ENCODE measurements around the gene RNASEH1. TPM values are rescaled to one million over a fixed set of nuclear protein-coding genes. Genes with fewer than 3 reads are reported as not detected.
A peak's percentile ranks its signal among the peaks of the same experiment; 100 is the strongest.

The RNASEH1 gene
- total RNA-seq, 2 donors from 2014 or later: 19.1 to 31.5 TPM

- DNase-seq (ENCODE audit: low spot score): no peak
- WGBS: 49% methylated on average over 29 of the region's 29 CpGs
- intact Hi-C loops (cut with DNase I): loop anchor here (10.0 kb wide), 1 partner anchor 59 kb away; no protein-coding TSS in a partner anchor
Measured at GRCh38 chr2:3585261-3586109, 27.4 kb upstream of the RNASEH1 start.

GRCh38 chr2:3584608-3585260 is 26.6 kb upstream of the RNASEH1 start:
- Histone ChIP-seq H3K9me3 (no peaks in the 10 kb centered on the region), H3K27me3 (replicated peaks; ENCODE audit: insufficient read depth) (no peaks in the 10 kb centered on the region), H3K4me1 (replicated peaks) (peaks cover 4% of the 10 kb centered on the region), H3K27ac (peak overlapping the region; percentile 60), H3K4me3 (no peak overlapping the region), H3K36me3 (peaks cover 4 to 5% of the 10 kb centered on the region in 2 donors)
- intact Hi-C loops (cut with DNase I): loop anchor here (10.0 kb wide), 1 partner anchor 60 kb away; no protein-coding TSS in a partner anchor
- no peak for TF ChIP-seq CTCF (IDR thresholded peaks at IDR 0.05)
- no peak for TF ChIP-seq POLR2A (IDR thresholded peaks at IDR 0.05)
- TF ChIP-seq POLR2AphosphoS5 (IDR thresholded peaks at IDR 0.05): no peak
- DNase-seq (ENCODE audit: low spot score): no peak
- WGBS: 45% methylated on average over 4 of the region's 4 CpGs

More at GRCh38 chr2:3585261-3586109, 27.4 kb upstream of the RNASEH1 start:
- Histone ChIP-seq H3K27me3 (replicated peaks; ENCODE audit: insufficient read depth) (no peaks in the 10 kb centered on the region), H3K36me3 (peaks cover 0 to 5% of the 10 kb centered on the region in 2 donors), H3K4me1 (replicated peaks) (peaks cover 4% of the 10 kb centered on the region), H3K27ac (peak overlapping the region; percentile 60), H3K9me3 (no peaks in the 10 kb centered on the region), H3K4me3 (no peak overlapping the region)
- TF ChIP-seq CTCF (IDR thresholded peaks at IDR 0.05): no peak
- TF ChIP-seq POLR2AphosphoS5 (IDR thresholded peaks at IDR 0.05): no peak
- no peak for TF ChIP-seq POLR2A (IDR thresholded peaks at IDR 0.05)

GRCh38 chr2:3584076-3584475 is 25.9 kb upstream of the RNASEH1 start:
- 56% methylated on average over 6 of the region's 6 CpGs for WGBS
- peak overlapping the region in 1 of 2 donors; percentile 60 for H3K27ac ChIP-seq
- peaks cover 5 to 8% of the 10 kb centered on the region in 2 donors for H3K36me3 ChIP-seq

More at GRCh38 chr2:3584076-3584475, 25.9 kb upstream of the RNASEH1 start:
- no peak overlapping the region for H3K4me3 ChIP-seq
- H3K27me3 ChIP-seq (replicated peaks; ENCODE audit: insufficient read depth): no peaks in the 10 kb centered on the region
- peaks cover 4% of the 10 kb centered on the region for H3K4me1 ChIP-seq (replicated peaks)
- intact Hi-C loops (cut with DNase I): loop anchor here (10.0 kb wide), 1 partner anchor 61 kb away; no protein-coding TSS in a partner anchor
- DNase-seq (ENCODE audit: low spot score): no peak
- TF ChIP-seq POLR2AphosphoS5 (IDR thresholded peaks at IDR 0.05) (no peak), CTCF (IDR thresholded peaks at IDR 0.05) (no peak), POLR2A (IDR thresholded peaks at IDR 0.05) (no peak)
- H3K9me3 ChIP-seq: no peaks in the 10 kb centered on the region
